Measurements from ENCODE around the gene TNIP2.
"Not testable (repeated sequence)": the region's sequence is repeated elsewhere in the genome, so short reads cannot be mapped to it uniquely, and the experiment has no call there.

TNIP2 gene

GRCh38 chr4:2767705-2768074, 11.6 kb upstream of the TNIP2 start:
- no peak for DNase-seq

- no peak for DNase-seq
These were observed 11.0 kb upstream of the TNIP2 start for GRCh38 chr4:2767046-2767704.

- DNase-seq, result no peak
These were observed 9.8 kb upstream of the TNIP2 start for GRCh38 chr4:2765832-2766526.

- DNase-seq, result no peak
These were observed 7.4 kb upstream of the TNIP2 start for GRCh38 chr4:2763511-2763967.

- DNase-seq, result not testable (repeated sequence)
These were observed 6.6 kb upstream of the TNIP2 start for GRCh38 chr4:2762486-2763370.

- DNase-seq, result no peak
These were observed 5.9 kb upstream of the TNIP2 start for GRCh38 chr4:2762048-2762447.

- DNase-seq, result no peak
These were observed 5.1 kb upstream of the TNIP2 start for GRCh38 chr4:2761035-2761923.

- DNase-seq, result no peak
These were observed 1.3 kb upstream of the TNIP2 start for GRCh38 chr4:2757426-2757825.

GRCh38 chr4:2756691-2757350, 685 bp upstream of the TNIP2 start:
- no peak for DNase-seq

- no peak for DNase-seq
These were observed 1.0 kb downstream of the TNIP2 start for GRCh38 chr4:2754848-2755819.

- DNase-seq, result no peak
These were observed 2.7 kb downstream of the TNIP2 start for GRCh38 chr4:2753436-2753835.

- no peak for DNase-seq
These were observed 5.2 kb downstream of the TNIP2 start for GRCh38 chr4:2750719-2751605.

GRCh38 chr4:2746891-2747695, 9.0 kb downstream of the TNIP2 start:
- DNase-seq, result no peak

- no peak for DNase-seq
These were observed 9.9 kb downstream of the TNIP2 start for GRCh38 chr4:2745981-2746806.

GRCh38 chr4:2745516-2745915, 10.6 kb downstream of the TNIP2 start:
- no peak for DNase-seq

- no peak for DNase-seq
These were observed 11.4 kb downstream of the TNIP2 start for GRCh38 chr4:2744576-2745270.
